LoVo (cell line): ENCODE measurements around the gene PERP.

ENCODE experiments used
- DNase-seq: peaks from one replicate; pipeline ENCODE4 v3.0.0-alpha.2; 2016; ENCODE audit warnings: low spot score

Gene PERP

GRCh38 chr6:138044972-138045371 lies 62.2 kb downstream of the PERP start:
- DNase-seq, result no peak

- DNase-seq, result no peak
Observed at GRCh38 chr6:138044458-138044857, 62.8 kb downstream of the PERP start.
